B cell (primary cell): ENCODE data around the gene FSTL5. TPM values are rescaled to one million over a fixed set of nuclear protein-coding genes. Genes with fewer than 3 reads are reported as not detected.

Experiments
- ATAC-seq: fragments of 200-7000 bp; cut with Tn5 transposase; one replicate; pipeline ENCODE4 v1.10.0; 2021; ENCODE audit warnings: low read depth, mild to moderate bottlenecking, moderate number of reproducible peaks, moderate library complexity
- CTCF ChIA-PET: fragments of 350-600 bp; sonication (Branson Sonifier 250); formaldehyde crosslinking; loops from one replicate; lab custom pipeline; 2021; ENCODE audit warnings: antibody characterized with exemption, inconsistent platforms; lab: Charles Lee
- POLR2A ChIA-PET: fragments of 350-600 bp; sonication (Branson Sonifier 250); formaldehyde crosslinking; loops from one replicate; lab custom pipeline; 2021; ENCODE audit warnings: antibody characterized with exemption; lab: Charles Lee
- DNase-seq: peaks from one replicate; pipeline ENCODE4 v3.0.0; 2013
- H2AFZ ChIP-seq: 2 replicates; pipeline ENCODE4 v1.6.1; 2012; ENCODE audit warnings: mild to moderate bottlenecking, low read depth, low read length; ENCODE audit not compliant: insufficient read depth, poor library complexity, severe bottlenecking
- H3K27ac ChIP-seq, 2 donors: 1 replicate in 1 of 2; 2 replicates in 1 of 2; pipeline ENCODE4 v1.5.1; 2012 to 2013; ENCODE audit warnings: low read length in 2 of 2, mild to moderate bottlenecking in 2 of 2, moderate library complexity in 1 of 2
- H3K27me3 ChIP-seq, 4 experiments: fragments of 200-600 bp in 1 of 4; sonication (generic) in 1 of 4; replicated peaks in 1 of 4; 1 replicate in 2 of 4; 2 replicates in 2 of 4; pipeline versions ENCODE4 v1.6.1 to v1.7.0; 2013 to 2016; ENCODE audit warnings: low read length in 3 of 4, mild to moderate bottlenecking in 2 of 4, mixed read lengths in 1 of 4, moderate library complexity in 1 of 4; ENCODE audit not compliant: insufficient read depth in 4 of 4, control insufficient read depth in 3 of 4; ENCODE audit errors: control extremely low read depth in 1 of 4
- H3K36me3 ChIP-seq, 2 experiments: replicated peaks in 1 of 2; 1 replicate in 1 of 2; 2 replicates in 1 of 2; pipeline versions ENCODE4 v1.6.1 to v1.7.1; 2013; ENCODE audit warnings: low read length in 1 of 2; ENCODE audit not compliant: insufficient read depth in 2 of 2, control insufficient read depth in 1 of 2; ENCODE audit errors: control extremely low read depth in 1 of 2, extremely low read depth in 1 of 2
- H3K4me1 ChIP-seq, 2 donors: fragments of 200-600 bp in 1 of 2; sonication (generic) in 1 of 2; 1 replicate in 1 of 2; 2 replicates in 1 of 2; pipeline versions ENCODE4 v1.5.1 to v1.6.1; 2013 to 2017; ENCODE audit warnings: low read length in 2 of 2; ENCODE audit not compliant: control insufficient read depth in 2 of 2, insufficient read depth in 2 of 2
- H3K4me2 ChIP-seq: replicated peaks from 2 replicates; pipeline ENCODE3; 2012; ENCODE audit warnings: mild to moderate bottlenecking, low read depth, low read length; ENCODE audit not compliant: poor library complexity, severe bottlenecking
- H3K4me3 ChIP-seq, 5 experiments: fragments of 200-600 bp in 1 of 5; sonication (generic) in 1 of 5; 1 replicate in 3 of 5; 2 replicates in 2 of 5; pipeline versions ENCODE4 v1.5.1 to v1.7.0; 2011 to 2016; ENCODE audit warnings: low read length in 4 of 5, mild to moderate bottlenecking in 4 of 5, low read depth in 2 of 5, control low read depth in 1 of 5, moderate library complexity in 1 of 5; ENCODE audit not compliant: insufficient read depth in 1 of 5; ENCODE audit errors: control extremely low read depth in 1 of 5, extremely low read depth in 1 of 5
- H3K79me2 ChIP-seq: fragments of 200-600 bp; sonication (generic); one replicate; pipeline ENCODE4 v1.6.0; 2016; ENCODE audit warnings: low read length; ENCODE audit not compliant: control insufficient read depth, insufficient read depth
- H3K9ac ChIP-seq: fragments of 200-600 bp; sonication (generic); 2 replicates; pipeline ENCODE4 v1.6.1; 2017; ENCODE audit warnings: mild to moderate bottlenecking, low read length, moderate library complexity
- H3K9me3 ChIP-seq, 3 donors: one replicate each; pipeline versions ENCODE4 v1.6.1 to v1.7.1; 2013; ENCODE audit warnings: low read length in 2 of 3; ENCODE audit not compliant: control insufficient read depth in 2 of 3, insufficient read depth in 1 of 3; ENCODE audit errors: control extremely low read depth in 1 of 3
- H4K20me1 ChIP-seq: 2 replicates; pipeline ENCODE4 v1.6.0; 2012; ENCODE audit warnings: mild to moderate bottlenecking, low read length; ENCODE audit not compliant: insufficient read depth, control insufficient read depth, poor library complexity, severe bottlenecking
- H3K27ac Mint-ChIP-seq: one replicate; pipeline ENCODE4 v1.8.0; 2021; ENCODE audit warnings: mixed read lengths
- H3K27me3 Mint-ChIP-seq: one replicate; pipeline ENCODE4 v1.8.0; 2021; ENCODE audit warnings: mixed read lengths
- H3K4me1 Mint-ChIP-seq: one replicate; pipeline ENCODE4 v1.8.0; 2021; ENCODE audit warnings: mixed read lengths
- H3K4me3 Mint-ChIP-seq: one replicate; pipeline ENCODE4 v1.8.0; 2021; ENCODE audit warnings: mixed read lengths
- H3K9me3 Mint-ChIP-seq: one replicate; pipeline ENCODE4 v1.8.0; 2022; ENCODE audit warnings: mixed read lengths; ENCODE audit not compliant: insufficient read depth
- EZH2 ChIP-seq: IDR thresholded peaks from 2 replicates; pipeline ENCODE4 v1.6.1; 2012; ENCODE audit warnings: borderline replicate concordance, low read depth, mild to moderate bottlenecking, moderate library complexity, low read length; ENCODE audit not compliant: insufficient read depth, poor library complexity, severe bottlenecking
- WGBS: methylation state at CpG from one replicate; pipeline ENCODE4 v1.1.5; 2013; ENCODE audit warnings: missing lambda C conversion rate; ENCODE audit not compliant: insufficient coverage; 5-methylcytosine and 5-hydroxymethylcytosine counted together
- intact Hi-C: fragments of 100-400 bp; cut with micrococcal nuclease; formaldehyde crosslinking; loops from one replicate; pipeline ENCODE4 v1.10.0; 2022
- polyA plus RNA-seq: library from polyadenylated mRNA; depleted of rRNA; stranded (reverse); fragments of >200 nt; gene quantifications from 2 replicates; pipeline ENCODE4 v1.2.3, GENCODE V29; 2012
- total RNA-seq, 2 donors: library from RNA; stranded (reverse); fragments of 120-200 nt in 1 of 2; gene quantifications; 1 replicate in 1 of 2; 2 replicates in 1 of 2; pipeline versions ENCODE4 v1.2.3 to v1.2.4, GENCODE V29; 2013 to 2022
- TF ChIP-seq, protein P1 (sequence below): fragments of 200-600 bp; IDR thresholded peaks from one replicate; pipeline ENCODE4 v1.8.0; 2022; ENCODE audit warnings: antibody characterized with exemption, mild to moderate bottlenecking

FSTL5 gene
- total and polyA plus RNA-seq, 2 donors (not counting 1 experiment from before 2014, with no cell fraction given), result not detected

GRCh38 chr4:161658676-161659075 is 505.1 kb downstream of the FSTL5 start:
- ATAC-seq, result no peak

GRCh38 chr4:161657616-161658015 is 506.2 kb downstream of the FSTL5 start:
- Mint-ChIP-seq H3K4me3 (no peak overlapping the region), H3K27me3 (no peaks in the 10 kb centered on the region), H3K9me3 (no peaks in the 10 kb centered on the region), H3K27ac (no peak overlapping the region), H3K4me1 (no peaks in the 10 kb centered on the region)
- WGBS, result no CpG with 5 or more reads among the region's 3 CpGs
- TF ChIP-seq EZH2, result no peak
- TF ChIP-seq, protein P1, sequence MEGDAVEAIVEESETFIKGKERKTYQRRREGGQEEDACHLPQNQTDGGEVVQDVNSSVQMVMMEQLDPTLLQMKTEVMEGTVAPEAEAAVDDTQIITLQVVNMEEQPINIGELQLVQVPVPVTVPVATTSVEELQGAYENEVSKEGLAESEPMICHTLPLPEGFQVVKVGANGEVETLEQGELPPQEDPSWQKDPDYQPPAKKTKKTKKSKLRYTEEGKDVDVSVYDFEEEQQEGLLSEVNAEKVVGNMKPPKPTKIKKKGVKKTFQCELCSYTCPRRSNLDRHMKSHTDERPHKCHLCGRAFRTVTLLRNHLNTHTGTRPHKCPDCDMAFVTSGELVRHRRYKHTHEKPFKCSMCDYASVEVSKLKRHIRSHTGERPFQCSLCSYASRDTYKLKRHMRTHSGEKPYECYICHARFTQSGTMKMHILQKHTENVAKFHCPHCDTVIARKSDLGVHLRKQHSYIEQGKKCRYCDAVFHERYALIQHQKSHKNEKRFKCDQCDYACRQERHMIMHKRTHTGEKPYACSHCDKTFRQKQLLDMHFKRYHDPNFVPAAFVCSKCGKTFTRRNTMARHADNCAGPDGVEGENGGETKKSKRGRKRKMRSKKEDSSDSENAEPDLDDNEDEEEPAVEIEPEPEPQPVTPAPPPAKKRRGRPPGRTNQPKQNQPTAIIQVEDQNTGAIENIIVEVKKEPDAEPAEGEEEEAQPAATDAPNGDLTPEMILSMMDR, result no peak
- Histone ChIP-seq H3K79me2 (no peaks in the 10 kb centered on the region), H4K20me1 (no peaks in the 10 kb centered on the region), H3K9ac (no peak overlapping the region), H3K4me3 (no peak overlapping the region), H3K4me2 (no peak overlapping the region), H3K27me3 (no peaks in the 10 kb centered on the region), H3K27ac (no peak overlapping the region), H3K36me3 (no peaks in the 10 kb centered on the region), H2AFZ (no peak overlapping the region), H3K4me1 (no peaks in the 10 kb centered on the region), H3K9me3 (peaks cover 0 to 4% (median 0%) of the 10 kb centered on the region in 3 donors)
- DNase-seq, result no peak
- intact Hi-C loops, result no loop called here
- no peak for ATAC-seq
- CTCF ChIA-PET, result no interaction called here
- POLR2A ChIA-PET, result no interaction called here

More at GRCh38 chr4:161658676-161659075, 505.1 kb downstream of the FSTL5 start:
- H2AFZ ChIP-seq, result no peak overlapping the region
- intact Hi-C loops, result no loop called here
- CTCF ChIA-PET, result no interaction called here
- Mint-ChIP-seq H3K4me1 (no peaks in the 10 kb centered on the region), H3K9me3 (no peaks in the 10 kb centered on the region), H3K4me3 (no peak overlapping the region), H3K27ac (no peak overlapping the region), H3K27me3 (no peaks in the 10 kb centered on the region)
- no peaks in the 10 kb centered on the region for H3K27me3 ChIP-seq
- POLR2A ChIA-PET, result no interaction called here
- no peak overlapping the region for H3K4me2 ChIP-seq
- H3K4me3 ChIP-seq, result no peak overlapping the region
- no CpG with 5 or more reads among the region's 2 CpGs for WGBS
- no peak overlapping the region for H3K9ac ChIP-seq
- H3K36me3 ChIP-seq, result no peaks in the 10 kb centered on the region
- H3K27ac ChIP-seq, result no peak overlapping the region
- no peaks in the 10 kb centered on the region for H3K79me2 ChIP-seq
- no peaks in the 10 kb centered on the region for H4K20me1 ChIP-seq
- TF ChIP-seq, protein P1, result no peak
- no peak for TF ChIP-seq EZH2
- no peaks in the 10 kb centered on the region for H3K4me1 ChIP-seq
- DNase-seq, result no peak
- peaks cover 0 to 8% (median 0%) of the 10 kb centered on the region in 3 donors for H3K9me3 ChIP-seq
